HG02884 (cell line): ENCODE measurements around the gene TNKS1BP1.
A peak's percentile ranks its signal among the peaks of the same experiment; 100 is the strongest.
"Not testable (repeated sequence)": the region's sequence is repeated elsewhere in the genome, so short reads cannot be mapped to it uniquely, and the experiment has no call there.

Source experiments
- ATAC-seq: cut with Tn5 transposase; IDR thresholded peaks from one replicate; pipeline ENCODE4 v1.9.1; 2021; ENCODE audit warnings: mild to moderate bottlenecking, moderate library complexity; ENCODE audit not compliant: unreplicated experiment

Gene TNKS1BP1

DNA sequence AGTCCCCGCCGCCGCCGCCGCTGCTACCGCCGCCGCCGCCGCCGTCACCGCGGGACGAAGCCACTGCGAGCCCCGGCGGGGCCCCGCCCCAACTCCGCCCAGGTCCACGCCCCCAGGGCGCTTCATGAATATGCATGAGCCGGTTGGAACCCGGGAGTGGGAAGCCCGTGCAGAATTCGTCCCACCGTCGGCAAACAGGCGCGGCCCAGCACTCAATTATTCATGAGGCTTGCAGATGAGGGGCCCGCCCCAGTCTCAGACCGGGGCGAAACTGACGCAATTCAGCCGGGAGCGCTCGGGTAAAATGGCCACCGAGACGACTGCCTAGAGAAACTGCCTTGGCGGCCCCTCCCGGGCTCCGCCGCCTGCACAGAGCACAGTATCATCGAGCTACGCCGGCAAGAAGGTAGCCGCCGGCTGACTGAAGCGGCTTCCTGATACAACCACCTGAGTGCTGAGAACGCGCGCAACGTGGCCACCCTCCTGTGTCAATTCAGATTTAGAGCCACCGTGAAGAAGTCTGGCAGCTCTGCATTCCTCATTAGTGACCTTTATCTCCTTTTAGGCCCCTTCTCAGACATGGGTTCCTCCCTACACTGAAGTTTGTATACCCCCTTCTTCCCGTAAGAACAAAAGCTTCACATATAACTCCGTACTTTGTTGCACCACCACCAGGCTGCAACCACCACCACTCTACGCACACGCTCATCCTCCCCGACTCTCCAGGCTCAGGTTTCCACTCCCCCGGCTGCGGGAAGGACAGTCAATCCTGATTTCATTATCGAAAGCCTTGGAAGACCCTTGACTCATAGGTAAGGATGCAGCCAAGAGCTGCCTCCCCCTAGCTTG lies at the start of gene TNKS1BP1:
Gene TNKS1BP1, minus strand, starts transcription at position 67 of the 849 bp plus-strand sequence. CDS start 3,067 bp downstream, outside the sequence.
- ATAC-seq = peak; percentile 88

DNA sequence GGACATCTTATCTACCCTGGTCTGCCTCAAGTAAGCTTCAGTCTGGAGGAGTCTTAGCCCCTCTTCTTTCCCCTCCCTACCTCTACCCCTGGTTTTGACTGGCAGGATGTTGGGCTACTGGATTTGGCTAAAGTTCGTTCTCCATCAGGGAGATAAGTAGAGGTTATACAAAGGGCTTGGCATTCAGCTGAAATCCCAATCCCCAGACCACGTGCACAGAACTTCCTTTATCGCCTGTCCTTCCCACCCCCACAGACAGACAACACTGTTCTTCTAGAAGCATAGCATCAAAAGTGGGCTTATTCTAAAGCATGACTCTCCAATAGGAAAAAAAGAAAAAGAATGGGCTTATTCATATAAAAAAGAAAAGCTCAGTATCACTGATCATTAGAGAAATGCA lies 48.4 kb upstream of the TNKS1BP1 start:
- ATAC-seq = no peak

- no peak for ATAC-seq
Observed at GRCh38 chr11:57370941-57371340, 46.2 kb upstream of the TNKS1BP1 start.

DNA sequence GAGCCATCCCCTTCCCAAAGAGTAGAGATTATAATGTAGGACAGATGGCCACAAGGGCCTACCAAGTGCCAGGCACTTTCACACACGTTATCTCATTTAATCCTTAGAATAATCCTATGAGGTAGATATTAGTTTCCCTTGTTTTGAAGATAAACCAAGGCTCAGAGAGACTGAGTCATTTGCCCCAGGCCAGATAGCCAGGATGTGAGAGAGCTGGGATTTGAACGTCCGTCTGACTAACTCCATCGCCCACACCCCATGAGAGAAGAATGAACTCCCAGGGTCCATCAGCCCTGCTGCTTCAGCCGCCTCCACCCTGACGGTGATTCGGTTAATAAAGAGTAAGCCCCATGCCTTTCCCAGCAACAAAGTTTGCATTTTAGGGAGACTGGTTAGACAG lies 45.5 kb upstream of the TNKS1BP1 start:
- ATAC-seq = no peak

DNA sequence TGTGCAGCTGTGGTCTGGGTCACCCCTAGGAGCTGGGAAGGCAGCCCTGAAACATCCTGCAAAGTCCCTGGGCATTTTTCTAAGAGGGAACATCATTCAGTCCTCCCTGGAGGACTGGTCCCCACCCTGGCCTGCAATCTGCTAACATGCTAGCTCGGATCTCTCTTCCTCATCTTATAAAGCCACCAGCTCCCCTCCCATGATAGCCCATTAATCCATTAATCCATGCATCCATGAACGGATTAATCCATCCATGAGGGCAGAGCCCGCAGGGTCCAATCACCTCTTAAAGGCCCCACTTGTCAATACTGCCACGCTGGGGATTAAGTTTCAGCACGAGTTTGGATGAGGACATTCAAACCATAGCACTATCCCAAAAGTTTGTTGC lies 44.1 kb upstream of the TNKS1BP1 start:
- ATAC-seq = no peak

DNA sequence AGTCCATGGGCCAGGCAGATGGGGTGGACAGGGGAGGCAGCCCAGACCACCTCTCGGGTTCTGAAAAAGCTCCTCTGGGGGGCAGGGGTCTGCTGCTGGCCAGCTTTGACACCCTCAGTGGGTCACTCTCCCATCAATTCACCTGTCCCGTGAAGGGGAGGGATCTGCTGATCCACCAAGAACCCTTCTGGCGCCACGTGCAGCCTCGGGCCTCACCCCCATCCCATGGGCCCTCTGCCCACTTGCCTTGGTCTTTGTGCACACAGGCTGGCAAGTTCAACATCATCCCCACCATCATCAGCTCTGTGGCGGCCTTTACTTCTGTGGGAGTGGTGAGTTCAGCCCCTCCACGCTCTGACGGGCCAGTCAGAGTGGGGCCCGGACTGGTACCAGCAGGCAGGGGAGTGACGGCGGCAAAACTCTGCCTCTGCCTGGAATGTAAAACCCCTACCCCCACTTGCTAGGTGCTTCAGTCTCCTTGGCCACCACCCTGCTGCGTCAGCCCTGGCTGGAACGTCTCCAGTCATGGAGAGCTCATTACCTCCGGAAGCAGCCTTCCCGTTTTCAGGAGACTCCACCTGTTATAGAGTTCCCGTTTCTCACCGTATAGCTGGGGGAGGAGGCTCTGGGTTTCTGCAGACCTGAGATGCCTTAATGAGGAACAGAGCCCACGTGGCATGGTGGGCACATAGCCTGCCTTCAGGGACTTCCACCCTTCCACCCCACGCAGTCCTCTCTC lies 43.5 kb upstream of the TNKS1BP1 start:
- ATAC-seq = no peak

DNA sequence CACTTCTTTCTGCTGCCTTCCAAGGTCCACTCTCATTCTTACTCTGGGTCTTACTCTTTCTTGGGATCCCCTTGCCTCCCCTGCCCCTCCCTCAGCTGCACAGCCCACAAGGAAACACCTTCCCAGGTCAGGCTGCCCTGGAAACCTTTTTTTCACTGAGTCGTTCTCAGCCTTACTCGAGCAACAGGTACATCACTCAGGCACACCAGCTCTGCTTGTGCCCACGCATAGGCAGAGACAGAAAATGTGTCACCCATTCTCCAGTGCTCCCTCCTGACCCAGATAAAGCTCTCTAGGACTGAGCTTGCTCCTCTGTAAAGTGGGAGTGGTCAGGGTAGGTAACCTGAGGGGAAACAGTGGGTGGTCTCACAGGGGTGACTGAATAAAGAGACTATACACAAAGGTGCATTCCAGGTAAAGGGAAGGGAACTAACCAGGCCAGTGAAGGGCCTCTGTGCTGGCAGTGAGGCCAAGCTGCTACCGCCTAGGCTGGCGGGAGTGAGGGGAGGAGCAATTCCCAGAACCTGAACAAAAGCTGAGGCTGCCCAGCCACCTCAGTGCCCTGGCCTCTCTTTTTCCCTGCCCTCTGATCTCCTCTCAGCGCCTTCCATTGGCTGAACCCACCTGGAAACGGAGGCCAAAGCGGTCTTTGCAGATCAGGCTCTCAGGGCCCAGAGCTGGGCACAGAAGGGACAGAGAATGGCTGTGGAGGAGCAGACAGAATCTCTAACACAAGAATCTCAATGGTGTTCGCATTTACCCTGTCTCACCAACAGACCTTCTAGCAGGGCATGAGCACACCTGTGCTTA lies 40.3 kb upstream of the TNKS1BP1 start:
- ATAC-seq = no peak

GRCh38 chr11:57363131-57364080 lies 38.7 kb upstream of the TNKS1BP1 start:
- ATAC-seq = no peak

- ATAC-seq = no peak
Observed at GRCh38 chr11:57361926-57362325, 37.2 kb upstream of the TNKS1BP1 start.

DNA sequence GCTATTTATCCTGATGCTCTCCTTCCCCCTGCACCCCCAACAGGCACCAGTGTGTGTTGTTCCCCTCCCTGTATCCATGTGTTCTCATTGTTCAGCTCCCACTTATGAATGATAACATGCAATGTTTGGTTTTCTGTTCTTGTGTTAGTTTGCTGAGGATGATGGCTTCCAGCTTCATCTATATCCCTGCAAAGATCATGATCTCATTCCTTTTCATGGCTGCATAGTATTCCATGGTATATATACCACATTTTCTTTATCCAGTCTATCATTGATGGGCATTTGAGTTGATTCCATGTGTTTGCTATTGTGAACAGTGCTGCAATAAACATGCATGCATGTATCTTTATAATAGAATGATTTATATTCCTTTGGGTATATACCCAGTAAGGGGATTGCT lies 36.7 kb upstream of the TNKS1BP1 start:
- not testable (repeated sequence) for ATAC-seq

- no peak for ATAC-seq
Observed at GRCh38 chr11:57360991-57361390, 36.2 kb upstream of the TNKS1BP1 start.

DNA sequence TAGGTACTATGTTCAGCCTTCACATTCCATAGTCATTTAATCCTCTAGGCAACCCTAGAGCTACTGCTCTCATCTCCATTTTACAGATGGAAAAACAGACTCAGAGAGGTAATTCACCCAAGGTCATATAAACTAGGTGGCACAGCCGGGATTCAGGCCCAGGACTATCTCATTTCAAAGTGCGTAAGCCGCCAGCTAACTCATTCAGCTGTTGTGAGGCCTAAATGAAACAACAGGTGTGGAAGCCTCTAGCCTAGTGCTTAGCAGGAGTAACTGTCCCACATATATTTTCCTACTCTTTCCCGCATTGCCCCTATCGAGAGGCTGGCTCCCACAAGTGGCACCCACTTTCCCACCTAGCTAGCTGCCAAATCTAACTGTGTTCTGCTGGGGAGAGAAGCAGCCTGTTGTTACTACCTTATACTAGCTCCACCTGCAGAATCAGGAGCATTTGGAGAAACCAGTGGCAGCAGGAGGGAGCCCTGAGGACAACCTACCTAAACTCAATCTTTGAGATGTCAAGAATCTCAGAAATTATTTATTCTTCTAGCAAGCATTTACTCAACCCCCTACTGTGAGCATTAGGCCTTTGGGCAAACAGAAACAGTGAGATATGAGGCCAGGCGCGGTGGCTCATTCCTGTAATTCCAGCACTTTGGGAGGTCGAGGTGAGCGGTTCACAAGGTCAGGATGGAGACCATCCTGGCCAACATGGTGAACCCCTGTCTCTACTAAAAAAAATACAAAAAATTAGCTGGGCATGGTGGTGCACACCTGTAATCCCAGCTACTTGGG lies 35.3 kb upstream of the TNKS1BP1 start:
- no peak for ATAC-seq

GRCh38 chr11:57359396-57359795 lies 34.6 kb upstream of the TNKS1BP1 start:
- ATAC-seq = no peak

DNA sequence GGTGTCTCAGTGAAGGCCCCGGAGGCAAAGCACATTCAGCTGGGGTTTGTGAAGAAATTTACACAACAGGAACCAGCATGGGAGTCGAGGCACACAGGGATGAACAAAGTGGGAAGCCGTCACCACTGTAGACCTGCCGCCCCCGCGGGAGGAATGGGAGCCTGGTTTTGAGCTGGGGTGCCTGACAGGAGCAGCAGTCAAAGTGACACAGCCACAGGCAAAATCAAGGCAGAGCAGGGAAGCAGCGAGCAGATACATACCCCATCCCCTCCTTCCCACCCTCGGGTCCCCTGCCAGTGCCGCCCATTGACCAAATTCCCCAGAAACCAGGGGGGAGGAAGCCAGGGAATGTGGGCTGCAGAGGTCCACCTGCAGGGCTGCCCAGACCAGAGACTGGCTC lies 34.2 kb upstream of the TNKS1BP1 start:
- no peak for ATAC-seq

DNA sequence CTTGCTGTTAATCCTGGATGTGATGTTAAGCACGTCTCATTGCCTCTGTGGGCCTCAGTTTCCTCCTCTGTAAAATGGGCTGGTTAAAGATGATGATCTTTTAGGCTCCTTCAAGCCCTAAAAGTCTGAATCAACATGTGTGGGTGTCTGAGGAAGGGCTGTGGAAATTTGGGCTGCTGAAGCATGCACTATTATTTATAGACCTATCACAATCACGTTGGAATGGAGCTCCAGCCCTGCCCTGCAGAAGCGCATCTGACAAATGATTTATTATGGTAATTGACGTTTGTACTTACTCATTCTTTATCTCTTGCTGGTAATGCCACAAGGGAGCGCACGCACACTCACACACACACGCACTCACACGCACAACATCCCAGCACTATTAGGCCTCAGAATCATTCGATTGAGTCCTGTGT lies 33.8 kb upstream of the TNKS1BP1 start:
- no peak for ATAC-seq

DNA sequence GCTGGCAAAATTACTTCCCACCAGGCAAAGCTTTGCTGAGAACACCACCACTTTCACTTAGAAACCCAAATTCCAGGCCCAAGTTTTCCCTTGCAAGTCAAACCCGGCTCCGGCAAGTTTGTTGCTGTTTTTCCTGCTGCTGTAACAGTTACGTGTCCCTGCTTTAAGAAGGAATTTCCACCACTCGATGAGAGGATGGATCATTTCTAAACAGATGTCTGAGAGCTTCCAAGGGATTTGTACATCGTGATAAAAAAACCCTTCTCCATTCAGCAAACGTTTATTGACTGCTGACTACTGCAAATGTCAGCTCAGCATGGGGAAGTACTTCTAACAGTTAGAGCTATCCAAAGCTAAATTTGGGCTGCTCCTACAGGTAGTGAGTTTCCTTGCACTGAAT lies 33.1 kb upstream of the TNKS1BP1 start:
- ATAC-seq = no peak

- ATAC-seq = no peak
Observed at GRCh38 chr11:57357310-57357709, 32.6 kb upstream of the TNKS1BP1 start.

- no peak for ATAC-seq
Observed at GRCh38 chr11:57356268-57356667, 31.5 kb upstream of the TNKS1BP1 start.

- ATAC-seq = no peak
Observed at GRCh38 chr11:57354699-57355098, 29.9 kb upstream of the TNKS1BP1 start.
